Adipocyte (in vitro differentiated cells): ENCODE results near the gene VSIG2.

Experiments
- DNase-seq: peaks from one replicate; pipeline ENCODE4 v3.0.0-alpha.2; 2015; ENCODE audit warnings: low read depth
- H3K27me3 ChIP-seq: replicated peaks from 2 replicates; pipeline ENCODE4 v1.7.0; 2013; ENCODE audit warnings: mild to moderate bottlenecking, low read length, moderate library complexity; ENCODE audit not compliant: control insufficient read depth, insufficient read depth
- H3K36me3 ChIP-seq: 2 replicates; pipeline ENCODE4 v1.7.0; 2013; ENCODE audit warnings: low read length, mild to moderate bottlenecking, moderate library complexity; ENCODE audit not compliant: control insufficient read depth, insufficient read depth, severe bottlenecking
- H3K4me1 ChIP-seq: 2 replicates; pipeline ENCODE4 v1.7.0; 2013; ENCODE audit warnings: mild to moderate bottlenecking, low read length, moderate library complexity; ENCODE audit not compliant: control insufficient read depth, insufficient read depth
- H3K4me3 ChIP-seq: 2 replicates; pipeline ENCODE4 v1.7.0; 2013; ENCODE audit warnings: mild to moderate bottlenecking, low read length, moderate library complexity
- H3K9ac ChIP-seq: 2 replicates; pipeline ENCODE4 v1.7.0; 2013; ENCODE audit warnings: mild to moderate bottlenecking, low read length, moderate library complexity
- H3K9me3 ChIP-seq: 2 replicates; pipeline ENCODE4 v1.7.0; 2013; ENCODE audit warnings: mild to moderate bottlenecking, low read length, moderate library complexity; ENCODE audit not compliant: control insufficient read depth

VSIG2 gene

GRCh38 chr11:124712392-124712791 is 39.7 kb downstream of the VSIG2 start:
- Histone ChIP-seq H3K27me3 (peaks cover 22% of the 10 kb centered on the region), H3K36me3 (no peaks in the 10 kb centered on the region), H3K4me3 (no peak overlapping the region), H3K9ac (no peak overlapping the region), H3K9me3 (peaks cover 10% of the 10 kb centered on the region), H3K4me1 (peaks cover 2% of the 10 kb centered on the region)
- no peak for DNase-seq

- Histone ChIP-seq H3K36me3 (no peaks in the 10 kb centered on the region), H3K9me3 (peaks cover 19% of the 10 kb centered on the region), H3K27me3 (no peaks in the 10 kb centered on the region), H3K9ac (no peak overlapping the region), H3K4me3 (no peak overlapping the region), H3K4me1 (no peaks in the 10 kb centered on the region)
- DNase-seq: no peak
Measured at GRCh38 chr11:124707829-124708228, 44.2 kb downstream of the VSIG2 start.

GRCh38 chr11:124700028-124700427 is 52.0 kb downstream of the VSIG2 start:
- Histone ChIP-seq H3K36me3 (no peaks in the 10 kb centered on the region), H3K9ac (no peak overlapping the region), H3K27me3 (no peaks in the 10 kb centered on the region), H3K4me3 (no peak overlapping the region), H3K9me3 (peaks cover 13% of the 10 kb centered on the region), H3K4me1 (no peaks in the 10 kb centered on the region)
- DNase-seq: no peak

- no peak for DNase-seq
- Histone ChIP-seq H3K9ac (no peak overlapping the region), H3K9me3 (peaks cover 13% of the 10 kb centered on the region), H3K4me3 (no peak overlapping the region), H3K4me1 (no peaks in the 10 kb centered on the region), H3K27me3 (no peaks in the 10 kb centered on the region), H3K36me3 (no peaks in the 10 kb centered on the region)
Measured at GRCh38 chr11:124699547-124699946, 52.5 kb downstream of the VSIG2 start.
